HuH-7 (cell line): ENCODE results near the gene STX1A.

ENCODE experiments used
- DNase-seq: peaks from one replicate; pipeline ENCODE4 v3.0.0; 2011; ENCODE audit warnings: low spot score

Gene STX1A

DNA sequence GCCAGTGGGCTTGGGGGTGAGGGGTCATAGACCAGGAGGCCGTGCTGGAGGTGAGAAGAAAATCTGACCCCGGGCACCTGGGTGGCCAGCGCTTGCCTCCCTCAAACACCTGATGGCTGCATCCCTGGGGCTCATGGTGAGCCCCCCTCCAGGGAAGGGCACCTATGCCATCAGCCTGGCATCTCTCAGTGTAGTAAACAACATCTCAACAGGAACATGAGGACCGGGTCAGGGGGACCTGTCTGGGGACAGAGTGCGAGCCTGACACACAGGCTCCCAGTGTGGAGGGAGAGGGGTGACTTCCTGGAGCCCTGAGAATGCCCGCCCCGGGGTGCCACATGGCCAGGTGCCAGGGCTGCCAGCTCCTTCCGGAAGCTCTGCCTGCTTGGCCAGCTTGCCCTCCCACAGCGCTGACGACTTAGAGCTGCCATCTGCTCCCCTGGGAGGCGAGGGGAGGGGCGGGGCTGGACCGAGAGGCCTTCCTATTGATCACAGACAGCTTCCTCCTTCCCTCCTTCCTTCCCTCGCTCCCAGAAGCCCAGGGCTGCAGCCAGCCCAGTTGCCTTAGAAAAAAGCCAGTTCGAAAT lies 12.3 kb downstream of the STX1A start:
- no peak for DNase-seq

DNA sequence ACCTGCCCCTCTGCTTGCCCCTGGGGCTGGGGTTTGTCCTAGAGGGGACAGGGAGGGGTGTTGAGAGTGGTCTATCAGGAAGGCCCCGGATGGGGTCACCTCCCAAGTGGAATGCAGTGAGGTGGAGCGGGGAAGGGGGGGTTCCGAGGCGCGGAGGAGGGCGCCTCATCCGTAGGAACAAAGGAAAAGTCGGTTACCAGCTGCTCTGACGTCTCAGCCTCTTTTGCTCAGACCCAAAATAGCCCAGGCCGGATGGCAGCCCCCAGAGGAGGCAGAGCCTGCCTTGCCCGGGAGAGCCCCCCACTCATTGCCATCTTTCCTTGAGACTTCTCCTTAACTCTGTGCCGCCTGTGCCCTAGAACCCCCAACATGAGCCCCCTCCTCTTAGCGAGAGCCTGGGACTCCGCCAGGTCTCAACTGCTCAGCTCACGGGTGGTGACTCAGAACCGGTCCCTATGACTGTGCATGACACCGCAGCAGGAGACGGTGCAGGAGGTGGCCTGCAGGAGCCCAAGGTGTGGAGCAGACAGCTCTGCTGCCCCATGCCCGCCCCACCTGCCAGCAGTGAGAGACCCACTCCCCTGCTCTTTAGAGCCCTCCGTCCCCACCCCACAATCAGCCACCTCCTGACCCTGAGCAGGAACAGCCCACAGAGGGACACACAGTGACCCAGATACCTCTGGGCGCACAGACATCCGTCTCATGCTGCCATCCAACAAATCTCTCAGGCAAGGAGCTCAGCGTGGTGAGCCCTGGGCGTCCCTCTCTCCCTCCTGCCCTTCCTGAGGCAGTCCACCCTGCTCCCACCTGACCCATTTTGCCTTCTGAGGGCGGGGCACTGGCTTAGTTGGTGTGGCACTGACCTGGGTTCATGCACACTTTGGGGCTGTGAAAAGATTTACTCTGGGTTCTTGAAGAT lies 13.1 kb downstream of the STX1A start:
- no peak for DNase-seq

DNA sequence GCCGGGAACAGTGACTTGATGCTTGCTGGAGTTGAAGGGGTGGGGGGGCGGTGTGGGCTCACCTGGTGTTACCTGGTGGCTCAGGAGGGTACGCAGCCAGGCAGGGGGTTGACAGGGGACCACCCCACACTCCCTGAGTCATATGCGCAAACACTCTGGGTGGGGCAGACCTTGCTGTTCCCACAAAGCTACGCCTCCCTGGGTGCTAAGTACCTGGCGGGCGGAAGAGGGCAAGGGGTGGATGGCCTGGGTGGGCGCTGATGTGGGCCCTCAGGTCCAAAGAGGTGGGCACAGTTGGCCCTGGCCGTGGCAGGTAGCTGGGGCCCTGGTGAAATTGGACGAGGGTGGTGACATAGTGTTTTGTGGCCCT lies 13.9 kb downstream of the STX1A start:
- no peak for DNase-seq

DNA sequence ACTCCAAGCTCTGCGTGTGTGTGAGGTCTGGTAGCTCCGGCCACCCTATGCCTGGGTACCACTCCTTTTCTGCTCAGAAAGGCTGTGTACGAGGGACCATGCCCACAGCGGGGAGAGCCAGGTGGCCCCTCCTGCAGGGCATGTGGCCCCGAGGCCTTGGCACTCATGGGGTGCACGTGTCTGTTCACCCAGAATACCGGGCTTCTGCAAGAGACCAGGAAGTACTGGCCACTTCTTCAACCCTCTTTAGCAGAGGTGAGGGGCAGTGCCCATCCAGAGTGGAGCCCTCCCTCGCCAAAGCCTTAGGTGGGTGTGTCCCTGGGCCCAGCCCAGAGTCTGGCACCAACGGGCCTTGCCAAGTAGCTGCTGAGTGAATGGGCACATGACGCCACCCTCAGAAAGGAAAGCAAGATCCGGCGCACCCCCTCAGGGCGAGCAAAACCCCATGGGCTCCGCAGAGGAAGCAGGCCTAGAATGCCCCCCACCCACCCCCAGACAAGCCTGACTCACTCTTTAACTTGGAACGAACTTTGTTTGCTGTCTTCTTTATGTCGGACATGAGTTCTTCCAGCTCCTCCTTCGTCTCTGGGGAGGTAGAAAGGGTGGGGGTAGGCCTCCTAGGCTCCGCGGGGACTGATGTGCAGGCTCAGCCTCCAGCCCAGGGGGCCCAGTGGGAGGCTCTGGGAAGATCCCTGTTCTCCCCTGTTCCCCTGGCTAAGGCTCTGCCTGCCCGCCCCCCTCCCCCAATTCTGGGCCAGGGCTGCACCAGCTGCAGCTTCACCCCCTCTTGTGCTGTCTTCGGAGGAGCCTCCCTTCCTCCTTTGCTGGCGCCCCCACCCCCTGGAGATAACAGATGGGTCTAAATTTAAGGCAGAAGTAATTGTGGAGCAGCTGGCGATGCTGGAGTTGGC lies 14.6 kb downstream of the STX1A start:
- DNase-seq, result no peak

DNA sequence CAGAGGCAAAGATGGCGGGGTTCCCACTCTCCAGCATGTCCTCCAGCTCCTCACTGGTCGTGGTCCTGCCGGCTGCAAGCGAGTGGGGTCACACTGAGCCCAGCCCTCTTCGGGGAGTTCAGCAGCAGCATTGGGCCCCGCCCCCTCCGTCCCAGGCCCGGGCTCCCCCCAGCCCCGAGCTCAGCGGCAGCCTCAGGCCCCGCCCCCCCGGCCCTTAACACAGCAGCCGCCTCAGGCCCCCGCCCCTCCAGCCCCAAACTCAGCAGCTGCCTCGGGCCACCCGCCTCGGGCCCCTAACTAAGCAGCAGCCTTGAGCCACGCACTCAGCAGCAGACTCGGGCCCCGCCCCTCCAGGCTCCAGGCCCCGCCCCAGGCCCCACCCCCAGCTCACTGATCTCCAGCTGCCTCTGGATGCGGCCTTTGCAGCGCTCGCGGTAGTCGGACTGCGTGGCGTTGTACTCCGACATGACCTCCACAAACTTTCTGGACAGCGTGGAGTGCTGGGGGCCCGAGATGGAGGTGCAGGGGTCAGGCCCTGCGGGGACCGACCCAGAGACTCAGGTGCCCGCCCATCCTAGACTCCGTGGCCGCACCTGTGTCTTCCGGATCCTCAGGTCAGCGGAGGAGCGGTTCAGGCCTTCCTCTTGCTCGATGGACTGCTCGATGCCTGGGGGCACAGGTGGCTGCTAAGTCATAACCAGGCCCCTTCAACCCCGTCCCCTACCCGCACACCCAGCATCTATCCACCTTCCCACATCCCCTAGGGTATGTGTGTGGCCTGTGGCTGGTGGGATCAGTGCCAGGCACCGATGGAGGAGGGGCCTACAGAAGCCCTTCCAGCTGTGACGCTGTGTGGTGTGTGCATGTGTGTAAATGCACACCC lies 15.5 kb downstream of the STX1A start:
- DNase-seq, result no peak

DNA sequence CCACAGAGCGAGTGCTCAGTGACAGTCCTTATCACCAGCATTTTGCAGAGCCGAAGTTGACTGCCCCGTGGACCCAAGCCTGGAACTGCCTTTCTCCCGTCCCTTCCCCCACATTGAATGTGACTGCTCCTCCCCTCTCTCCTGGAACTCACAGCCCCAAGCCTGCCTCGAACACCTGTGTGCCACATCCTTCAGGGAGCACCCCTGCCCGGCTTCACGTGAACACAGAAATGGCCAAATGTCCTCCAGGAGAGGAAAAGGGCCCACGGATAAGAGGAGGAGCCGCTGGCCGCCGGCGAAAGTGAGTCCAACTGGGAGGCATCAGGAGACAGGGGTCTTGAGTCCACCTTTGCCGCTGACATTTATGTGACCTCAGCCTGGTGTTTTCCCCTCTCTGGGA lies 16.2 kb downstream of the STX1A start:
- no peak for DNase-seq

DNA sequence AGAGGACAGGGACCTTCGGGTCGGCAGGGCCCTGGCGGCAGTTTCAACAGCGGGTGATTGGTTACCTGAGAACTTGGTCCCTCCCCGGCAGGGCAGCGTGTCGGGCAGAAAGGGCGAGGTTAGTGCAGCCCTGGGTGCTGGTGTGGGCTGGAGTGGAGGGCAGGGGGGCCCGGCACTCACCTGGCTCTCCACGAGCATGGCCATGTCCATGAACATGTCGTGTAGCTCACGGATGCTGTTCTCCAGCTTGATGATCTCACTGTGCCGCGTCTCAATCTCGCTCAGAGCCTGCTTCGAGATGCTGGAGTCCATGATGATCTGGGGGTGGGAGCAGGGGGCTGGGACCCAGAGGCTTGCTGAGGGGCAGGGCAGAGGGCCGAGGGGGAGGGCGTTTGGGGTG lies 16.8 kb downstream of the STX1A start:
- DNase-seq, result no peak

DNA sequence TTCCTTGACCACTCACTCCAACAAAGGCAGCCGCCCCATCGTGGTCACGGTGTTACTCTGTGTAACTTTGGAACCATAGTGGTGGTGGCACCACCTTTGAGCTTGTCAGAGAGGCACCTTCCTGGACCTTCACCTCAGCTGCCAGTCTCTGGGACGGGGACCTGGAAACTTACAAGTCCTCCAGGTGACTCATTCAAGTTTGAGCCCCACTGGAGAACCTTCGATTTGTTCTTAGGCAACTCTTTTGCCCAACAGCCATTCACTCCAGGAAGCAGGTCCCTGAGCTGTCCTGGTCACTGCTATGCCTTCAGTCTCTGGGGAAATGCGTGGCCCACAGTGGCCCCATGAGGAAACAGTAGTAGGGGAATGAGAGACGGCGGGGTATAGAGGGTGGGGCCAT lies 17.2 kb downstream of the STX1A start:
- DNase-seq, result no peak

DNA sequence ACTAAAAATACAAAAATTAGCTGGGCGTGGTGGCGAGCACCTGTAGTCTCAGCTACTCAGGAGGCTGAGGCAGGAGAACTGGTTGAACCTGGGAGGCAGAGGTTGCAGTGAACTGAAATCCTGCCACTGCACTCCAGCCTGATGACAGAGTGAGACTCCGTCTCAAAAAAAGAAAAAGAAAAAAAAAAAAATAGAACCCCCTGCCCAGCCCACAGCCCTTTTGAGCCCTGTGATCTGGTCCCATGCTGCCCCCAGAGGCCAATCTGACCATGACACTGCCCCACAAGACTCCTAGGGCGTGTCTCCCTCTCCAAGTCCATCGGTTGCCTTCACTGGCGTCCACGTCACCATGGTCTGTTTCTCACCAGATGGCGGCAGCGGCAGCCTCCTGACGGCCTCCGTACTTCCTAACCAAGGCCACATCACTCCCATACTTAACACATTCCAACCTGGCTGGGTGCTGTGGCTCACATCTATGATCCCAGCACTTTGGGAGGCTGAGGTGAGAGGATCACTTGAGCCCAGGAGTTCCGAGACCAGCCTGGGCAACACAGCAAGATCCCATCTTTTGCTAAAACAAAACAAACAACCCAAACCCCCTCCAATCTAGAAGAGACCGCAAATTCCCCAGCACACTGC lies 18.0 kb downstream of the STX1A start:
- peak; percentile 87 for DNase-seq

DNA sequence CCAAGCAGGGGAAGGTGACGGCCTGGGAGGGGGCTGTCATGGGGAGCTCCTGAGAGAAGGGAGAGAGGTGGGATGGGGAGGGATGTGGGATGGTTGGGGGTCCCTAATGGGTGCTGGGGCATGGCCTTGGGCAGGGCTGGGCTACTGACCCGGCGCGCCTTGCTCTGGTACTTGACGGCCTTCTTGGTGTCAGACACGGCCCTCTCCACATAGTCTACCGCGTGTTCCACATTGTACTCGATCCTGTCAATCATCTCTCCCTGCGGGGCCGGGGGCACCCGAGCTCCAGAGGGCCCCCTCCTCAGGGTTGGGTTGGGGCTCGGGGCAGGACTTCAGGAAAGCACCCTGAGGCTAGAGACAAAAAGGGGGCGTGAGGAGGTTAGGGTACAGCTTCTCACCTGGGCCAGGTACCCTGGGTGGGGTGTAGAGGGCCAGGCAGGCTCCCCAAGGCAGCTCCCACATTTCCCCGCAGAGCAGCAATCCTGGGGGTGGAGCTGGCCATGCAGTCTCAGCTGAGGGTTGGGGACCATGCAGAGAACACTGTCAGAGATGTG lies 18.8 kb downstream of the STX1A start:
- DNase-seq, result no peak

DNA sequence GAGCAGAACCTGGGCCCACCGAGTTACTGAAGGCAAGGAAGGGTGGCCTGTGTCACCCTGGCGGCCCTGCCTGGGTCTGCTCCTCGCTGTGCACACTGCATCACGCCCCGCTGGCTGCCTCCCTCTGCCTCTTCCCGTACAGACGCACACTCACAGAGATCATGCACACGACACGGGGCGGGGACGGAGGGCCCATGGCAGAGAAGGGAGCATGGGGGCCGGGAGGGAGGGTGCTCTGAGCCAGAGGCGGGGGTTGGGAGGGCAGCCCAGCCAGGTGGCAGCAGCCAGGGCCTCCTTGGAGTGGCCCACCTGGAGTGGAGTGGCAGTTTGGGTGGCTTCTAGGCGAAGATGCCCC lies 19.4 kb downstream of the STX1A start:
- DNase-seq, result no peak

DNA sequence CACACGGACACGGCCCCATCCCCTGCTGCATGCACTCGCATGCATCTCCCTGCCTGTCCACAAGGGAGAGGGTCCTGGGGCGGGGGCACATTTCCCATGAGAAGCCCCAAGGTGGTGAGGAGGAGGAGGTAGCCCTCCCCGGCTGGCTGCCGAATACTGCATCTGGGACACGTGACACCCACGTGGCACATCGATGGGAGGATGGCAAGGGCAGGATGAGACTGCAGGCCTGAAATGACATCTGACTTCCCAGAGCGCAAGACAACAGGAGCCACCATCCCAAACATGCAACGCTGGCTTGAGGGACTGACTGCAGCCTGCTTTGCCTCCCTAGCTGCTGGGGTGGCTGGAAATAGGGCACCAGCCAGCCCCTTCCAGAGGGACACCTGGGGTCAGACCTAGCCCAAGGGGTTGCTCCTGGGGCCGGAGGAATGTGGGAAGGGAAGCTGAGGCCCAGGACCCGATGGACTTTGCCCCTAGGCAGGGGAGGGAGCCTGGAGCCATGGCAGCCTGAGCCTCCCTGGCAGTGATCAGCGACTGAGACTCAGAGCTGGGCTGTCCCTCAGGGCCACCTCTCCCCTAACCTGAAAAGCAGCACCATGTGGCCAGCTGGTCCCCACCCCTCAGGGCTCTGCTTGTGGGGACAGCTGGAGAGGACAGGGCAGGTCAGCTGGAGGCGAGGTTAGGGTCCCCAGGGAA lies 19.9 kb downstream of the STX1A start:
- DNase-seq, result no peak

DNA sequence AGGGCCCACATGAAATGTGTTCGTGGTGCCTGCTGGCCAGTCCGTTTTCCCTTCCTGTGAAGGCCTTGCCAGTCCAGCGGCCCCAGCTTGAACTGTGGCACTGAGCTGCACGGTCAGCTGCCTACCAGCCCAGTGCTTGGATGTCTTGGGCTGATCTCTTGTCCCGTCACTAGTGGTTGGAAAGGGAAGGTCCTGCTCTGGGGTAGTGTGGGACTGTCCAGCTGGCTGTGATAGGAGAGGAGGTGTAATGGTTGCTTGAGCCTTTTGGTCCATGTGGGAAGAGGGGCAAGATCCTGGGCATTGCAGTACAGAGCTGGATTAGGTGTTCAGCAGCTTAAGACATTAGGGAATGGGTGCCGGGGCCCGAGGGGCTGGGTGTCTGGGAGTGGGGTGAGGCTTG lies 21.1 kb downstream of the STX1A start:
- DNase-seq, result no peak

DNA sequence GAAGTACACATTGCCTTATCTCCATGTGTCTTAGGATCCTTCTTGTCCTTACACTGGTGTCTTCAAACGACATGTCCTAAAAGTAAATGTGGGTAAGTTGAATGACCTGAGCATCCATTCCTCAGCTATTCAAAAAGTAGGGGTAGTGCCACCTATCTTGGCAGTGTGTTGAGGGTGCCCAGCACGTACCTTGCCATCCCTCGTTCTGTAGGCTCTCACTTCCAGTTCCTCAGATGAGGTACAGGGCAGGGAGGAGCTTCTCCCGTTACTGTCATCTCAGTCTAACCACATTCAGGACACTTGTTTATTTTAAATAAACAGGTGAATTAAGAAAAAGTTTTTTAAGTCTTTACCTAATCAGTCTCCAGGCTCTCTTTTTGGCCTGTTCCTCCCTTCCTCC lies 23.1 kb downstream of the STX1A start:
- DNase-seq, result no peak

DNA sequence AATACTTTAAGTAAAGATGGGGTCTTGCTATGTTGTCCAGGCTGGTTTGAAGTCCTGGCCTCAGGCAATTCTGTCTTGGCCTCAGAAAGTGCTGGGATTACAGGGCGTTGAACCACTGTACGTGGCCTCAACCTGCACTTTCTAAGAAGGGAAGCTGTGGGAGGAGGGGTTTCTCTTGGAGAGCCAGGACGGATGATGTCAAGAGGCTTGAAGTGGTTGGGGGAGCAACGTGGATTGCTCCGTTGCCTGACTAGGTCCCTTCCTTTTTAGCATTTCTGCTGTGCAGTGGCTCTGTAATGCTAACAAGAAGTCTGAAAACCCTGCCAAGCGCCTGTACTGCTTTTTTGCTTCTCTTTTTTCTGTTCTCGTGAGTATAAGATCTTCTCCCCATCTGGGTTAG lies 28.8 kb downstream of the STX1A start:
- no peak for DNase-seq

DNA sequence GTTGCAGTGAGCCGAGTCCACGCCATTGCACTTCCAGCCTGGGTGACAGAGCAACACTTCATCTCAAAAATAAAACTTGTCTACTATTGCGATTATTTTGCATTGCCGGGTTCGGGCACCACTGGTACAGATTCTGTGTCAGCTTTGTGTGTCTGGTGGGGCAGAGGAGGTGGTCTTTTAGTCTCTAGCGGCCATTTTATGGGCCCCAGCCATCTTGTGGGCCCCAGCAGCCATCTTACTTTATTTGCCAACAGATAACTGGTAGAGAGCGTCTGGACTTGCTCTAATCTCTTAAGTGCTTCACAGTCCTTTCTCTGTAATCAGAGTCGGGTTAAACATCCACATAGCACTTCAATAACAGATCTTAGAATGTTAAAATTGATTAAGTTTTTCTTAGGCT lies 31.2 kb downstream of the STX1A start:
- DNase-seq, result no peak

DNA sequence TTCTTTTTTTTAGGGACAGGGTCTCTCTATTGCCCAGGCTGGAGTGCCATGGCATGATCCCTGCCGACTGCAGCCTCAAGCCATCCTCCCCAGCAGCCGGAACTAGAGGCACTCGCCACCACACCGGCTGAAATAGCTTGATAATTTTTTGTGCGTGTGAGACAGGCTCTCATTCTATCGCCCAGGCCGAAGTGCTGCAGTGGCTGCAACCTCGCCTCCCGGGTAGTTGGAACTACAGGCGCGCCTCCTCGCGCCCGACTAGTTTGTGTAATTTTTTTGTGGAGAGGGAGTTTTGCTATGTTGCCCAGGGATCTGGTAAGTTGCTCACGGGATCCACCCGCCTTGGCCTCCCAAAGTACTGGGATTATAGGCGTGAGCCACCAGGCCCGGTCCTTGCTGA lies 34.2 kb downstream of the STX1A start:
- no peak for DNase-seq

DNA sequence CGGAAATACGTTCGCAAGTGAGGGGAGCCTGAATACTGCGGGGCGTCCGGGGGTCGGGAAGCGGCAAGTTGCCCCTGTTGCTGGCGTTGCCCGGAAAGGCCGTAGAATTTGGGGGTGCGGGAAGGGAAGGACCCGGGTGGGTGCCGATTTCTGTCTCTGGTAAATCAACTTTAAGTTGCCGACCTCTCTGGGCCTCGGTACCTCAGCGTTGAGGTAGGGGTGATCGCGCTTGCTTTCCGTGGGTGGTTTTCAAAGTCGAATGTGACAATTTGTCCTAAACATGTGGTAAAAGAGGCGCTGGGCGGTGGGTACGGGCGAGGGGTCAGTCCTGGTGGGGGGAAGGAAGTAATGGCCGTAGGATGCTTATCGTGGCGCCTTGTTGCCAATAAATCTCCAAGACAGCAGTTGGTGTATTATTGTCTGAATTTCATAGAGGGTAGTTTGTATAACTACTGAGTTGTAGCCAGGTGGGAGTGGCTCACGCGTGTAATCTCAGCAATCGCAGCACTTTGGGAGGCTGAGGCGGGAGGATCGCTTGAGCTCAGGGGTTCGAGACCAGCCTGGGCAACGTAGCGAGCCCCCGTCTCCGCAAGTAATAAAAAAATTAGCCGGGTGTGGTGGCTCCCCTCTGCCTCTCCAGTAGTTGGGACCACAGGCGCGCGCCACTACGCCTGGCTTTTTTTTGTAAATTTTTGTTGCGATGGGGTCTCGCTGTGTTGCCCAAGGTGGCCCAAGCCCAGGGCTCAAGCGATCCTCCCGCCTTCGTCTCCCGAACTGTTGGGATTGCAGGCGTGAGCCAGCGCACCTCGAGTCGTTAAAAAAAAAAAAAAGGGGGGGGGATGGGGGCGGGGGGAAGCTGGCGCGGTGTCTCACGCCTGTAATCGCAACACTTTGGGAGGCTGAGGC lies 35.4 kb downstream of the STX1A start:
- DNase-seq, result no peak

DNA sequence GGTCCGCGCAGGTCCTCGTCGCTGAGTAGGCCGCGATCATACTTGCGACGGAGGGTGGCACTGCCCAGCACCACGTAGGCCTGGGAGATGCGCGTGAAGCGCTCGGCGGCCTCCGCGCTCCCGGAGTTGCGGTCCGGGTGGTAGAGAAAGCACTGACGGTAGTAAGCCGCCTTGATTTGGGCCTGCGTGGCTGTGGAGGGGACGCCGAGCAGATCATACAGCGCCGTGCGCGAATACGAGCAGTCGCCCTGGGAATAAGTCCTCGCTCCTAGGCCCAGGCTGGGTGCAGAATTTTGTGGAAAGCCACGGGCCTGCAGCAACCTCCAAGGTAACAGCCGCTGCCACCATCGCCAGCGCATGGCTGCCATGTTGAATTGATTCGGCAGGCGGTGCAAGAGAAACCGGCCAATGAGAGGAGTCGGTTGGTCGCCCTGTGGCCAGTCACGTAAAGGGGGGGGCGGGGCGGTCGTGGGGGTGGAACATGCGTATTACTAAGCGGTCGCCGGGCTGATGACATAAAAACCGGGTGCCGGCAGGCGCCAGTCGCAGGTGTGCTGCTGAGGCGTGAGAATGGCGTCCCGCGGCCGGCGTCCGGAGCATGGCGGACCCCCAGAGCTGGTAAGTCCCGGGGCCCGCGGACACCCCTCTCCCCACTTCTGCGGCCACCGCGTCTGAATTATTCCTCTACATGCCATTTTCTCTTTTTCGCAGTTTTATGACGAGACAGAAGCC lies 36.2 kb downstream of the STX1A start, which contains the start of the genes BUD23 and DNAJC30:
Gene BUD23 (plus strand): TSS at position 542 of the 732 bp plus-strand sequence. CDS start 29 bp downstream, at position 571.
Gene DNAJC30 (minus strand): TSS at position 398 of the 732 bp plus-strand sequence. CDS start 30 bp downstream, at position 368.
- DNase-seq, result peak; percentile 99
